ENCODE results near the gene RNF8.

- TF ChIP-seq CTCF (IDR thresholded peaks at IDR 0.05) (no peak), POLR2A (IDR thresholded peaks at IDR 0.05) (no peak)
Observed at GRCh38 chr6:37321516-37322415, 32.0 kb upstream of the RNF8 start.

All from heart left ventricle (tissue), 13 donors.